ENCODE data around the gene SCYGR5.

Gene SCYGR5

GRCh38 chr2:227674485-227674884, 7.9 kb downstream of the SCYGR5 start:
- no peak for DNase-seq

- DNase-seq: no peak
Measured at GRCh38 chr2:227677928-227678327, 11.3 kb downstream of the SCYGR5 start.

GRCh38 chr2:227684258-227684657, 17.7 kb downstream of the SCYGR5 start:
- DNase-seq: no peak

- DNase-seq: no peak
Measured at GRCh38 chr2:227687189-227687588, 20.6 kb downstream of the SCYGR5 start.

GRCh38 chr2:227696990-227697679, 30.5 kb downstream of the SCYGR5 start:
- DNase-seq: no peak

- no peak for DNase-seq
Measured at GRCh38 chr2:227701556-227701955, 35.0 kb downstream of the SCYGR5 start.

- DNase-seq: no peak
Measured at GRCh38 chr2:227703280-227703732, 36.7 kb downstream of the SCYGR5 start.

- no peak for DNase-seq
Measured at GRCh38 chr2:227703961-227704360, 37.4 kb downstream of the SCYGR5 start.

GRCh38 chr2:227706859-227707258, 40.3 kb downstream of the SCYGR5 start:
- DNase-seq: no peak

GRCh38 chr2:227707390-227707789, 40.8 kb downstream of the SCYGR5 start:
- DNase-seq: no peak

GRCh38 chr2:227710986-227711385, 44.4 kb downstream of the SCYGR5 start:
- DNase-seq: no peak

- DNase-seq: no peak
Measured at GRCh38 chr2:227713291-227713690, 46.7 kb downstream of the SCYGR5 start.

GRCh38 chr2:227716501-227716900, 49.9 kb downstream of the SCYGR5 start:
- DNase-seq: no peak
